Activated CD8-positive, alpha-beta memory T cell treated with anti-CD3 and anti-CD28 coated beads, Interleukin-2, amount 50 U/mL, for 24 hours (primary cell): ENCODE data around the gene BMS1.
"Not testable (repeated sequence)": the region's sequence is repeated elsewhere in the genome, so short reads cannot be mapped to it uniquely, and the experiment has no call there.

ENCODE experiments used
- DNase-seq: peaks from one replicate; pipeline ENCODE4 v3.0.0-alpha.2; 2020; ENCODE audit errors: extremely low read depth

BMS1 gene

DNA sequence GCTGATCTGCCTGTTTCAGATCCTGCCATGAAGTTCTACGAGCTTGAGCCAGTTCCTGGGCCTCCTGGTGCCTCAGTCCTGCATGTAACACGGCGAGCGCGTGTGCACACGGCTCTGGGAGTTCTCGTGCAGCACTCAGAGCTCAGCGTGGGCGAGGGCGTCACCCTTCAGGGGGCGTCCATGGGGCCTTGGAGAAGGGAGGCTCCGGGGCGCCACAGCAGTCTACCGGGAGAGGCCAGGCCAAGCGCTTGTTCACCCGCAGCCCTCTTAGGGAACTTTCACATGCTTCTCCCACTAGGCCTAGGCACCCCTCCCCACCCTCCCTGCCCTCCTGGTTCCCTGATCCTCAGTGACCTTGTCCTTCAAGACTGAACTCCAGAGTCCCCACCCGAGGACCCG, 83.1 kb downstream of the BMS1 start:
- no peak for DNase-seq

DNA sequence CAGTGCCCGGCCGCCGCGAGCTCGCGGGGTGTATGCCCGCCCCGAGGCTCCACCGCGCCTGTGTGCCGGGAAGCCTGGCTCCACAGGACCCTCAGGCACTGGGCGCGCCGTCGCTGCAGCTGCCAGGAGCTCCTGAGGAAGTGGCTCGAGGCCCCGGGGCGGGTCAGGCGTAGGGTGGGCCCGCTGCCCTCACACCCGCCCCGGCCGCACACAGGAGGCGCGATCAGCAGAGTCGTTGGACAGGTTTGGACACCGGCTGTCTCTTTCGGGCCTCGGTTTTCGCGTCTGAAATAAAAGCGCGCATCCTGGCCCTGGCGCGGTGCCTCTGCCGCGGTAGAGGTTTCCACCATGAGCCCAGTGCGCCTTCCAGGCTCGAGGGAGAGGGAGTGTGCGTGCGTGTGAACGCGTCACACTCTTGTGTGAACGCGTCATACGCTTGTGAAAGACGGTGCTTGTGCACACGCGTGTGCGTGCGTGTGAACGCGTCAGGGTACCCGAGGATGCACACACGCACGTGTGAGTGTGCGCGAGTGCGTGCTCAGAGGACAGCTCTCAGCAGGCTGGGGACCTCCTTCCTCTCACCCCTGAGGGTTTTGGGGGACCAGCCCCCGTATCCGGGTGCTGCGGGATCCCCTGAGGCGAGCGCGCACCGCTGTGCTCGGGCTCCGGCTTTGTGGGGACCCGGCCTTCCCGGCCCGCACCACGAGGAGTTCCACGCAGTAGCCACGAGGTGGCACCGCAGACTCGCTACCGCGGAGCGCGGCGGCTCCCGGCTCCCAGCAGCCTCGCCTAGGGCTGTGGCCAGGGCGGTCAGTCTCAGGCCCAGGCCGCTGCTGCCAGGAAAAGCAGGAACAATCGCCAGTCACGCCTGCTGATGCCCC, 83.8 kb downstream of the BMS1 start:
- DNase-seq, result peak; percentile 2

DNA sequence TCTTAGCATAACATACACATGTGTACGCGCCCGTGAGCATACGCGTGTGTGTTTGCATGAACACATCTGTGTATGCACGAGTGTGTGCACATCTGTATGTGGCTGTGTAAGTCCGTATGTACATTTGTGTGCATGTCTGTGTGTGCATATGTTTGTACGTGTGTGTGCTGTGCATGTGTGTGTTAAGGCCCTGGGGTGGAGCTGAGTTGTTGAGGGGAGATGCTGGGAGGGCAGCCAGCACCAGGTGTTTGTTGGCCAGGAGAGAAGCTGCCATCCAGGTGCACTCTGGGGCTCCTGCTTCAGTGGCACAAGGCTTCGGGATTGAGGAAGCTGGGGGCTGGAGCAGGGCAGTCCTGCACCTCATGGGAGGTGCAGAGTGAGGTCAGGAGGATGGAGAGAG, 85.0 kb downstream of the BMS1 start:
- no peak for DNase-seq

DNA sequence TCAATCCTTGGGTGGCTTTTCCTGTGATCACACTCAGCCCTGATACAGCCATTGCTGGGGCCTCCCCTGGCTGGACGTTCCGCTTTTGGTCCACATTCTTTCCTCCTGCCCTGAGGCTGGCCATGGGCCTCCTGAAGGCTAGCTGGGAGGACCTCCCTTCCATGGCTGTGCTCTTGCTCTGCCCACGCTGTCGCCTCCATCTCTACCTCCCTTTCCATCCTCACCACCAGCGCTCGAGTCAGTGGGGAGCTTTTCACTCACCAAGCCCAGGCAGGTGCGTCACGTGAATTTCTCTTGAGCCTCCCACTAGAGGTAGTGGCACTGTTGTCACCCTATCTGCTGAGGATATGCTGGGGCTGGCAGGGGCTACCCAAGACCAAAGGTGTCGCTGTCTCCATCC, 85.9 kb downstream of the BMS1 start:
- DNase-seq, result no peak

DNA sequence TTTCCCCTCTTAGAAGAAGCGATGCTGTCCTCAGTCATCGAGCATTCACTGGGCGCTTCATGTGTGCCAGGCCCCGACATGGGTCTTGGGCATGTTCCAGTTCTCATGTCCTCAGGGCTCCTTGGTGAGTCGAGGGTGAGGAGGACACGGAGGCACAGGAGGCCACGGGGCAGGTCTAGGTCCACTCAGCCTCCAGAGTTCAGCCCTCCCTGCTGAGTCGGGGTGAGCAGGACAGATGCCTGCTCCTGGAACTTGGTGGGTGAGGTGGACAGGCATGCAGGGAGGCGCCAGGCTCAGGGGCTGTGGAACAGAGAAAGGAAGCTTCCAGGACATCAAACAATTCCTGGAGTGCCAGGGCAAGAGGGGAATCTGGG, 87.4 kb downstream of the BMS1 start:
- DNase-seq, result no peak

DNA sequence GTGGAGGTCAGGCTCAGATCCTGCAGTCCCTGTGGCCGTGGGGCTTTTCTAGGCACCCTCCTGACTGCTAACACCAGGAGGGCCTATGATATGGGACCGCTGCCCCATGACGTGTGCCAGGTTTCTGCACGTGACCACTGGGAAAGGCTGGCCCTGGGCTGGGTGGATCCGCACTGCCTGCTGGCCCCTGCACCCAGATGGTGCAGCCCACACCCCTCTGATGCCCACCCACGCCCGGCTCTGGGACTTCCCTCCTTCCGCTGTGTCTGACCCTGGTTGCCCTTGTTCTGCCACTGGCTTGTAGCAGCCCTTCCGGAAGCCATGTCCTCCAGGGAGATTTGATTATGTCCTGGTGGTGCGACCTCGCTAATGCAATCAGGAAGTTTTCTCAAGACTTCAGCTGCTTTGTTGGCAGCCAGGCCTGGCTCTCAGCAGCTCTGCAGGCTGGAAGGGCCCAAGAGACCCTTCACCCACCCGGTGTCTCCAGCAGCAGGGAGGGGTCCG, 88.6 kb downstream of the BMS1 start:
- not testable (repeated sequence) for DNase-seq

DNA sequence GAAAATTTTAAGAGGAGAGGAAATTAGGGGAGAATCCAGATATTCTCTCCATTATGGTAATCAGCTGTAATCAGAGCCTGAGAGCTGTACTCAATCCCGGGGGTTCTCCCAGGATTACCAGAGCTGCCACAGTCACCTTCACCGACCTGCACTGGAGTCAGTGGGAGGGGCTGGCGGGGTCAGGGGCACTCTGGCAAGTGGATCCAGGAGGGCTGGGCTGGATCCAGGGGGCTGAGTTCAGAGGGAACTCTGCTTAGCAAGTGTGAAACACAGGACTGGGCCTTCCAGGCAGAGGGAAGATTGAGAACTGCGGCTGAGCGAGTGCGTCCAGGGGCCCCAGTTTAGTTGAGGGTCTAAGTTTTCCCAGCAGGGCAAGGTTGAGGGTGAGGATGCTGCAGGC, 89.2 kb downstream of the BMS1 start:
- DNase-seq, result no peak

DNA sequence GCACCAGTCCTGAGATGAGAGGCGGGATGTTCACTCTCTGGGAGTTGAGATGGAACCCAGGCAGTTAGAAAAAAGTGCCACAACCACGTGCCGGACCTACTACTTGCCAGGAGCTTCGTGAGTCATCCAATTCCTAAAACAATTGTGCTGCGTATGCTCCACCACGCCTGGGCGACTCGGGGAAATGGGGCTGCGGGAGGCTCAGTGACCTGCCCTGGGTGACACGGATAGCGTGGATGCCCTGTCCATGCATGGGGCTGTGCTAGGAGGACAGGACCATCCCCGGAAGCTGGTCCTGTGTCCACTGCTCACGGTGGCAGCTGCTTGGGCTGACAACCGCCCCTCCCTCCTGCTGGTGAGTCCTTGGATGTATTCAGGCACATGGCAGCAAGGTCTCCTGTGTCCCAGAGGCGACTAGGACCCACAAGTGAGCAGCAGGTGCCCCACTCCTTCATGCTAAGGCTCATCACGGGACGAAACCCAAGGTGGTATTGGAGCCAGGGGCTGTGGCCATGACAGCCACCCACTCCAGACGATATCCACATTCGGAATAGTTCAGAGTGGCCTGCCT, 90.4 kb downstream of the BMS1 start:
- DNase-seq, result no peak

DNA sequence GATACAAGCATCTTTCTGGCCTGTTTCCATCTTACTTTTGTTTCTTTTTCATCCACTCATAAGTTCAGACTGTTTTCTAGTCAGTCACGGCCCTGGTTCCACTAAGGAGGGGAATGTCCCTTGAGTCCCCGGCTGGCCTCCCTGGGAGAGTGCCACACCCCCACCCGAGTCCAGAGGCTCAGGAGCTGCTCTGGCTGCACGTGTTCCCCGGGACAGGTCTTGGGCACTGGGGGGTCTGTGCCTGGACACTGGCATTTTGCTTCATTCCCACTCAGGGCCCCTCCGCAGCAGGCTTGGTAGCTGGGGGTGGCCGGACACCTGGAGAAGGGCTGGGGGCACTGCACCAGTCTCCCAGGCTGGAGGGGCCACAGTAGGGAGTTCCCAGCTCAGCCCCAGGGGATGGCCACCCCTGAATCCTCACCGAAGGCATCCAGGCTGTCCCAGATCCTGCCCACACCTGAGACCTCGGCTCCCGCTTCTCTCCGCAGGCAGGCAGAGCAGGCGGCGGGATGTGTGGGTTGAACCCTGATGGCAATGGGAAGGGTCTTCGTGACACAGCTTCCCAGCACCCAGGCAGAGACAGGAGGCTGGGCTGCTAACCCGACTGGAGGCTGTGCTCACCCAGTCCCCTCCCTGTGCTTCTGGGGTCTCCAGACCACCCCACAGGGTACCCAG, 92.3 kb downstream of the BMS1 start:
- DNase-seq, result no peak

DNA sequence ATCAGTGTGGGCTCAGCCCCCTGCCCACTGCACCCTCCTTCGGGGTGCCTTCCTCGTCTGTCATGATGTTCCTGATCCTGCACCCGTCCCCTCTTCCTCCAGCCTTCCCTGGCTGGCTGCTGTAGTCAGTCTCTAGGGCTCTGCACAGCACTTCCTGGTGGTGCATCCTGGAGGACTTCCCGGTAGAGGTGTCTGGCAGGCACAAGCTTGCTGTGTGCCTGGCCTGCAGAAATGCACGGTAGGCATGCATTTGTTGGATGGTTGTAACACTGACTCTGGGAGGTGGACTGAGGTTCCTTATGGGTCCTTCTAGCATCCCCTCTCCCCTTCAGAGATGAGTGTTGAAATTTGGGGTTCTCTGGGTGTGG, 92.8 kb downstream of the BMS1 start:
- no peak for DNase-seq

DNA sequence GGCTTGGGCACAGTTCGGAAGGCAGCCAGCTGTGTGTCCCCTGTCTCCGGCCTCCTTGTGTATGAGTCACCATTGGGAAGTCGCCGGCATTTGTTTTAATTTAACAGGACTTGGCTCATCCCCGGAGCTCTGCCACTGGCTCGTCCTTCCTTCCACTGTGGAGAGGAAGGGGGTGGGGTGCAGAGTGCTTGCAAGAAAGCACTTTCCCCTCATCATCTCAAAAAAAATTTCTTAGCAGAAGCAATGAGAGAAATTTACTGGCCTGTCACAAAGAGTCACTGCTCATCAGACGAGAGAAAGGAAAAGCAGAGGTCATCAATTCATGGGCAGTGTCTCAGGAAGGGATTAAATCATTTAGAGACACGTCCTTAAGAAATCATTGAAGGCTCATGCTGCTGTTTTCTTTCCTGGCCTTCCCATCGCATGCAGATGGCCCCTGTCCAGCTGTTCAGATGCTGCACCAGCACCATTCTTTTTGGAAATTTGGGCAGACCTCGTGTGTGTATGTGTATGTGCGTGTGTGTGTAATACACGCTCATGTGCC, 93.3 kb downstream of the BMS1 start:
- DNase-seq, result no peak

DNA sequence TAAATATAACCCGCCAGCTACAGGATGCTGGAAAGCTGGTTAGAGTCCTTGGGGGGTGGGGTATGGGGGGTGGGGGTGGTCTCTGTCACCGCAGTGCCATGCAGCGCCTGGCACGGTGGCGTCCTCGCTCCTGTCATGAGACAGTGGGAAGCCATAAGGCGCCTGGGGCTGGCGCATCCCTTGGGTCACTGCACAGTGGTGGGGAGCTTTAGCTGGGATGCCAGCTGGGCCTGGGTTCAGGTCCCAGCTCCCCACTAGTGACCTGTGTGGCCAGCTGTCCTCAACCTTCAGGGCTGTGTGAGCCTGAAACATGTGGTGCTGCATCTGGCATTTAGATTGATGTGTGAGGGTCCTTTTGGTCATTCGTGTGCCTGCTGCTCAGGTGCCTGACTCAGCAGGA, 93.9 kb downstream of the BMS1 start:
- DNase-seq, result no peak

DNA sequence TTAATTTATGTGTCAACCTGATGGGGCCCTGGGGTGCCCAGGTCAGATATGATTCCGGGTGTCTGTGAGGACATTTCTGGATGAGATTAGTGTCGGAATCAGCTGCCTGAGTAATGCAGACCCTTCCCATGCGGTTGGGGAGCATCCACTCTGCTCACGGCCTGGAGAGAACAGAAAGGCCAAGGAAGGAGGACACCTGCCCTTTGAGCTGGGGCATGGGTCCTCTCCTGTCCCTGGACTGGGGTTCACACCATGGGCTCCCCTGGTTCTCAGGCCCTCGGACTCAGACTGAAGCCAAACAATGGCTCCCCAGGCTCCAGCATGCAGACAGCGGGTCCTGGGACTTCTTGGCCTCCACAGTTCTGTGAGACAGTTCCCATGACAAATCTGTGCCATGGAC, 94.3 kb downstream of the BMS1 start:
- DNase-seq, result no peak

DNA sequence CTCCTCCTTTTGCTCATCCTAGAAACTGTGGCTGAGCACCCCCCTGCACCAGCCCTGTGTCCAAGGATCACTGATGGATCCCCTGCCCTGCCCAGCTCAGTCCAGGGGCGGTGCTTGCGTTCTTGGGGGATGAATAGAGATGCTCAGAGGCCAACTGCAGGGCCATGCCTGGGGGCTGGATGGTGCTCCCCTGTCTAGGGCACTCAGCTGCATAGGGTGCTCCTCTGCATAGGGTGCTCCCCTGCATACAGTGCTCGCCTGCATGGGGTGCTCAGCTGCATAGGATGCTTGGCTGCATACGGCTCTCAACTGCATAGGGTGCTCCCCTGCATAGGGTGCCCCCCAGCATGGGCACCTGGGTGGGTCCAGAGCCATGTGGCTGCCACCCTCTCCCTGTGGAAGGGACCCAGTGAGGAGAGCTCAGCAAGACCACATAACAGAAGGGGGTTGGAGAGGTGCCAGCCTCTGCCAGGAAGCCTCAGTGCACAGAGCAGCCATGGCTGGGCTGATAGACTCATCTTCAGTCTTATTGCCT, 95.0 kb downstream of the BMS1 start:
- DNase-seq, result no peak

DNA sequence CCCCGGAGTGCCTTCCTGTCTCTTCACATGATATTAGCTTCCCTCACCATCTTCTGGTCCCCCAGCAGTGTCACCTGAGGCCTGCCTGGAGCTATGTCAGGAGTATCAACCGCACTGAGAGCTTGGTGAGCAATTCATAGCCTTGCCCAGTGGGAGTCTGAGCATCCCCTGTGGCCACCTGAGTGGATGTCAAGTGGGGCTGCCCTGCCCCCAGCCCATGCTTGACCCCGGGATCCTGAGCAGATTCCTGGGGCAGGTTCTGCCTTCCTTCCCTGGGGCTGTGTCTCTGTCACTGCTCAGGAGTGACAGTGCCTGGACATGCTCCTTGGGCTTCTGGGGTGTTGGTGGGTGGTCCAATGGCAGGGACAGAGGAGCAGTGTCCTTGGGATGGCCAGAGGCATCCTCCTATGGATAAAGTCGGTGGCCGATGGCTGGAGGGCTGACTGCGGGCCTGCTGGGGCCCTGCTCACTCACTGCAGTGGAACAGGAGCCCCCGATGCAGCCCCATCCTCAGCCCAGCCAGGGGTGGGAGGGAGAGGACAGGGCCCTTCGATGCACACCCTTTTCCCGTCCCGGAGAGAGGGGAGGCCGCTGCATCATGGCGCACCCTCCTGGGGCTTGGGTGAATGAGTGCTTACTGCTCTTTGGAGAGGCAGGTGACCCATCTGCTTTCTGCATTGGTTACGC, 95.7 kb downstream of the BMS1 start:
- no peak for DNase-seq

DNA sequence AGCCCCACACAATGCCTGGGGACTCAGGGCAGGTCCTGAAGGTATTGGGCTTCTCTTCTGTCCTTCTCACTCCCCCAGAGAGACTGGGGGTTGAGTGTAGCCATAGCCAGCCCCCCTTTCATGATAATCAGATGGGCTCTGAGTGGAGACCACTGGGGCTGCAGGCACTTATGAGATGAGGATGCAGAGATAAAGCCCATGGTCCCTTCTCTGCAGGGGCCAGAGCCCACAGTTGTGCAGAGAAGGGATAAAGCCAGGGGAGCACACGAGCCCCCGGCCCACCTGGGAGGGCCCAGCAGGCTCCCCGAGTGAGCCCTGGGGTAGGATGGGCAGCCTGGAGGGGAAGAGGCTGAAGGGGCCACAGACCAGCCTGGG, 96.2 kb downstream of the BMS1 start:
- DNase-seq, result no peak

DNA sequence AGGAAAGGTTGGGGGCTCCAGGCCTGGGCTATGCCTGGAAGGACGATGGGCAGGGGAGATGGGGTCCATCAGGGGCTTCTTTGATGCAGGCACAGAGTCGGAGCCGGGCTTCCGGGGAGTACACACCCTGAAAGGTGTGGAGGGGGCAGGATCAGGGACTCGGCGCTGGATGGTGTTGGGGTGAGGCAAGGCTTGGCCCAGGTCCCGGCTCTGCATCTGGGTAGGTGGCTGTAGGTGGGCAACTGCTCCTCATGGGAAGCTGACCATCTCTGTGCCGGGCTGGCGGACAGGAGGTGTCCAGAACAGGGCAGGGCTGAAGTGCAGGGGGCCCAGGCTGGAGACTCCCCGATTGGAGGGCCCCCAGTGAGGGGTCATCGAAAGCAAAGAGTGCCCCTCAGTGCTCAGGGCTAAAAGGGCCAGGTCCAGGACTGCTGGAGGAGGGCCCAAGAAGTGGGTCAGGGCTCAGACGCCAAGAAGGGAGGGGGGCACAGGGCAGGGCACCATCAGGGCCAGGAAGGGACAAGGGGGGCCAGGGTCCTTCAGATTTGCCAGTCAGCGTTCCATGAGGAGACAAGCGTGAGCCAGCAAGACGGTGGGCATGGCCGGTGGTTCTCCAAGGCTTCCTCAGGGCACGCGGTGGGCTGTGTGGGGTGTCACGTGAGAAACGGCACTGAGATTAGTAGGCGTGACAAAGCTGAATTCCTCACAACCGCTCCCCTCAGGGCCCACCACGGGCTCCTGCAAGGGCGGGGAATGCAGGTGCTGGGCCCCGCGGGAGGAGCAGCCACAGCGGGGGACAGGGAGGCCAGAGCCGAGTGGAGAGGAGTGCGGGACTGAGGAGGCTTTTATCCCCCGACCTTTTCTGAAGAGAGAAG, 97.0 kb downstream of the BMS1 start:
- DNase-seq, result no peak

DNA sequence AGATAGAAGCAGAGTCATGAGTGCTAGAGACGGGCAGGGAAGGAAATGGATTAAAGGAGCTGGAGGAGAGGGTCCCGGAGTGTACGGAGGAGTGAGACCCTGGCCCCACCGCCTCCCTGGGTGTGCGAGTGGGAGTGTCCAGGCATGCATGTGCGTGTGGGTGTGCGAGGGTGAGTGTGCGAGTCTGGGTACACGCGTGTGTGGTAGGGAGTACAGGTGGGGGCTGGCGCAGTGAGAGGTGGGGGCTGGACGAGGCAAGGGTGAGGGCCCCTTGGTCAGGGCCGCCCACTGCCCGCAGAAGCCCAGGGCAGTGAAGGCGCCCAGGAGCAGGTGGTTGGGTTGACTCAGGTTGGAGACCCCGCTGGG, 97.6 kb downstream of the BMS1 start:
- no peak for DNase-seq

DNA sequence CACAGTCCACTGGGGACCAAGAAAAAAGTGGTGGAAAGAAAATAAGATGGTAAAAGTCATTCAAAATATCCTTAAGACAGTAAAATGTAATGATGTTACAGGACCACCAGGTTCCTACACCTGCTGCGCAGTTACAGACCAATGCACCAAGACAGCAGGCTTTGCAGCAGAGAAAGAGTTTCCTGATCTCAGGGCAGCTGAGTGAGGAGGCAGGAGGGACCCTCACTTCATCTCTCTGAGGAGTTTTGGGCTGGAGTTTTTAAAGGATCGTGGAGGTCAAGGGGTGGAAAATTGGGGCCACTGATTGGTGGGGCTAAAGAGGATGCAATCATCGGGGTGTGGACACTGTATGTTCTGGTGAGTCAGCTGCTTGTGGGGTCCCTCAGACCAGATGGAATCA, 100.0 kb downstream of the BMS1 start:
- DNase-seq, result no peak
